HL-60 (cell line): ENCODE results near the gene DYRK1A.

Experiments
- DNase-seq, 2 experiments: peaks; one replicate each; pipeline ENCODE4 v3.0.0-alpha.2; 2010 to 2020; ENCODE audit warnings: low read depth in 1 of 2, low spot score in 1 of 2
- H3K27ac ChIP-seq: fragments of 250-450 bp; sonication (Bioruptor Pico); replicated peaks from 2 replicates; pipeline ENCODE4 v1.5.1; 2020; ENCODE audit warnings: mild to moderate bottlenecking, moderate library complexity
- H3K27me3 ChIP-seq: fragments of 250-450 bp; sonication (Bioruptor Pico); 2 replicates; pipeline ENCODE4 v1.5.1; 2021; ENCODE audit warnings: mild to moderate bottlenecking, moderate library complexity; ENCODE audit not compliant: insufficient read depth, poor library complexity, severe bottlenecking
- H3K4me3 ChIP-seq: replicated peaks from 2 replicates; pipeline ENCODE4 v1.5.1; 2011; ENCODE audit warnings: mild to moderate bottlenecking, control low read depth, low read length; ENCODE audit not compliant: insufficient read depth
- GABPA ChIP-seq: IDR thresholded peaks from 2 replicates; pipeline ENCODE4 v1.6.1; 2012; ENCODE audit warnings: low read depth
- POLR2AphosphoS5 ChIP-seq: IDR thresholded peaks from 2 replicates; pipeline ENCODE4 v1.6.1; 2012; ENCODE audit warnings: low read depth
- REST ChIP-seq: IDR thresholded peaks from 2 replicates; pipeline ENCODE4 v1.6.1; 2012; ENCODE audit warnings: low read depth; ENCODE audit not compliant: insufficient replicate concordance
- SPI1 ChIP-seq: IDR thresholded peaks from 2 replicates; pipeline ENCODE4 v1.6.1; 2012; ENCODE audit warnings: low read depth, mild to moderate bottlenecking, borderline replicate concordance
- TF ChIP-seq, protein P1 (sequence below): IDR thresholded peaks from one replicate; pipeline ENCODE4 v1.5.1; 2011; ENCODE audit warnings: low read length, control low read depth, inconsistent platforms; ENCODE audit not compliant: insufficient read depth

The DYRK1A gene

DNA sequence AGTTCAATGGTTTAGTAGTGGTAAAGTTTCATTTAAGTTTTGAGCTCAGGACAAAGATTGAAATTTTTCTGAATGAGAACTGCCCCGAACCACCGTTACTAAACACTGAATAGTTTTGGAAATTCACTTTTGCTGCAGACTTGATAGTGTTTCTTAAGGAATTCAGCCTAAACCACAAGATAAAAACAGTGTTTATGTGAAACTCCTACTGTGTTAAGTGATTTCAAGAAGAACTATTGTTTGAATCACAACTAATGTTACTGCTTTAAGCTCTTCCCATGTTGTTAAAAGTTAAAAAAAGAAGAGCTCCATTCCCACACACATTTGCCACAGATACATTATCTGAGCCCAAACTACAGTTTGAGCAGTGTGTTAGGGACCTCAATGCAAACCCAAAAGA, 159.2 kb downstream of the DYRK1A start:
- H3K27me3 ChIP-seq = no peaks in the 10 kb centered on the region
- no peak overlapping the region for H3K27ac ChIP-seq
- DNase-seq = no peak
- H3K4me3 ChIP-seq = no peak overlapping the region
- TF ChIP-seq REST (no peak), GABPA (no peak)
- TF ChIP-seq, protein P1, sequence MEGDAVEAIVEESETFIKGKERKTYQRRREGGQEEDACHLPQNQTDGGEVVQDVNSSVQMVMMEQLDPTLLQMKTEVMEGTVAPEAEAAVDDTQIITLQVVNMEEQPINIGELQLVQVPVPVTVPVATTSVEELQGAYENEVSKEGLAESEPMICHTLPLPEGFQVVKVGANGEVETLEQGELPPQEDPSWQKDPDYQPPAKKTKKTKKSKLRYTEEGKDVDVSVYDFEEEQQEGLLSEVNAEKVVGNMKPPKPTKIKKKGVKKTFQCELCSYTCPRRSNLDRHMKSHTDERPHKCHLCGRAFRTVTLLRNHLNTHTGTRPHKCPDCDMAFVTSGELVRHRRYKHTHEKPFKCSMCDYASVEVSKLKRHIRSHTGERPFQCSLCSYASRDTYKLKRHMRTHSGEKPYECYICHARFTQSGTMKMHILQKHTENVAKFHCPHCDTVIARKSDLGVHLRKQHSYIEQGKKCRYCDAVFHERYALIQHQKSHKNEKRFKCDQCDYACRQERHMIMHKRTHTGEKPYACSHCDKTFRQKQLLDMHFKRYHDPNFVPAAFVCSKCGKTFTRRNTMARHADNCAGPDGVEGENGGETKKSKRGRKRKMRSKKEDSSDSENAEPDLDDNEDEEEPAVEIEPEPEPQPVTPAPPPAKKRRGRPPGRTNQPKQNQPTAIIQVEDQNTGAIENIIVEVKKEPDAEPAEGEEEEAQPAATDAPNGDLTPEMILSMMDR = no peak

- no peak for DNase-seq
- Histone ChIP-seq H3K27ac (no peak overlapping the region), H3K27me3 (no peaks in the 10 kb centered on the region), H3K4me3 (no peak overlapping the region)
- TF ChIP-seq, protein P1 = no peak
- TF ChIP-seq POLR2AphosphoS5 = no peak
- TF ChIP-seq GABPA = no peak
- no peak for TF ChIP-seq SPI1
- TF ChIP-seq REST = no peak
These were observed 160.5 kb downstream of the DYRK1A start for GRCh38 chr21:37527103-37527502.

- Histone ChIP-seq H3K27me3 (no peaks in the 10 kb centered on the region), H3K4me3 (no peak overlapping the region), H3K27ac (no peak overlapping the region)
- TF ChIP-seq, protein P1 = no peak
- no peak for TF ChIP-seq POLR2AphosphoS5
- no peak for DNase-seq
These were observed 161.1 kb downstream of the DYRK1A start for GRCh38 chr21:37527716-37528115.

GRCh38 chr21:37528150-37528937, 161.8 kb downstream of the DYRK1A start:
- Histone ChIP-seq H3K27ac (no peak overlapping the region), H3K4me3 (no peak overlapping the region), H3K27me3 (no peaks in the 10 kb centered on the region)
- no peak for DNase-seq
- no peak for TF ChIP-seq POLR2AphosphoS5
- TF ChIP-seq GABPA = no peak
- TF ChIP-seq, protein P1 = no peak
- no peak for TF ChIP-seq SPI1
- no peak for TF ChIP-seq REST
